ENCODE results near the gene FKBP1A. TPM values are rescaled to one million over a fixed set of nuclear protein-coding genes. Genes with fewer than 3 reads are reported as not detected.

FKBP1A gene
- polyA plus RNA-seq (ENCODE audit: insufficient read length in 4 of 4): 100 to 1,000 TPM; 320 to 413 (median 378) TPM

GRCh38 chr20:1392693-1393506, at the start of gene FKBP1A:
TSS of gene FKBP1A (minus strand) at chr20:1393054. CDS start at chr20:1392998, 56 bp downstream.
- peak; percentile 84 to 87 (median 85) for DNase-seq (ENCODE audit: low read depth in 4 of 4, low spot score in 3 of 4)

DNA sequence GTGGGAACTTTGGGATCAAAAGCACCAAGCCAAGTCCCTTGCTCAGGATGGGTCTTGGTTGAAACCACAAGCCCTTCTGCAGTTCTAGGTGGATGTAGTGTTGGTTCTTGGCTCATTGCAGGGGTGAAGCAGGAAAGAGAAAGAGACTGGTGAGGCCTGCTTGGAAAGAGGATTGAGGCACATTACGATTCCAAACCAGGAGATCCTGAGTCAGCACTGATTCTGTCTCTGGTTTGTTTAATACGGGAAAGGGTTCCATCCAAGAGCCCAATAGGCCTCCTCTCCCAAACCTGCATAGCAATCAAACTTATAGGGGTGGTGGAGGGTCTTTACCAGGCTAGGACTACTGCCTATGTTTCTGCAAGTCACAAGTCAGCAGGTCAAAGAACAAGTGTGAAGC, 49.5 kb upstream of the FKBP1A start:
- DNase-seq (ENCODE audit: low read depth in 4 of 4, low spot score in 3 of 4): no peak

DNA sequence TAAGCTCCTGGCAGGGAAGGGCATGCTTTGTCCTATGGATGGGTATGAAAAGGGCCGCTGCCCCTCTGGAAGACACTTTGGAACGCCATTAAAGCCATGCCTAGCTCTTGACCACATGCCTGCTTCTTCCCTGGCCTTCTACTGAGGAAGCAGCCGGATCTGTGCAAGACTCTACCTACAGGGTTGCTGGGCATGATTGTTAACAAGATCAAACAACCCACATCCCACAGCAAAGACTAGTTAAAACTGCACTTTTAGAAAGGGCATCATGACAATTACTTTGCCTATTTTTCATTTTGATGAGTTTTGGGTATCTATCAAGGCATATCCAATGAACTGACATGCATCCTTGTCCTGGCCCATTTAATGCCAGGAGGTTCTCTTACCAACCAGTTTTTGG, 48.3 kb upstream of the FKBP1A start:
- no peak for DNase-seq (ENCODE audit: low read depth in 4 of 4, low spot score in 3 of 4)

GRCh38 chr20:1440024-1440423, 47.2 kb upstream of the FKBP1A start:
- DNase-seq (ENCODE audit: low read depth in 4 of 4, low spot score in 3 of 4): no peak

- no peak for DNase-seq (ENCODE audit: low read depth in 4 of 4, low spot score in 3 of 4)
Observed at GRCh38 chr20:1438361-1438760, 45.5 kb upstream of the FKBP1A start.

DNA sequence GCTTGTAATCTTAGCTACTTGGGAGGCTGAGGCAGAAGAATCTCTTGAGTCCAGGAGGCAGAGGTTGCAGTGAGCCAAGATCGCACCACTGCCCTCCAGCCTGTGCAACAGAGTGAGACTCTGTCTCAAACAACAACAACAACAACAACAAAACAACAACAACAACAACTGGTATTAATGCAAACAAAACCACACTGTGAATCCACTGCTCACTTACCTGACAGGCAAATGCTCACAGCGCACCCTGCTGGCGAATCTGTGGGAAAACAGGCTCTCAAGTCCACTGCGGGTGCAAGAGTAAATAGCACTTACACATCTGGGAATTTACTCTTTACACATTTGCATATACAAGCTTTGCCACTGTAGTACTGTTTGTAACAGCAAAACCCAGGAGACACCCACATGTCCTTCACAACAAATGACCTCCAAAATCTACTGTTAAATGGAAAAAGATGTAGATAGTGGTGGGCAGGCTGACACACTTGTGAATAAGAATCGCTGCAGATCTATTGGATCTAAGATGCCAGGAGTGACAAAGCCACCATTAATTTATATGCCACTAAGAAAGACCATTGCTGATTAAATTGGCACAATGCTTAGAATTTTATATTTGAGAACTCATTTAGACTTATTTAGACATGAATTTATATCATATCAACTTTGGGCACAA, 44.5 kb upstream of the FKBP1A start:
- DNase-seq (ENCODE audit: low read depth in 4 of 4, low spot score in 3 of 4): peak in 3 of 4 donors; percentile 39 to 57 (median 41)

- DNase-seq (ENCODE audit: low read depth in 4 of 4, low spot score in 3 of 4): no peak
Observed at GRCh38 chr20:1436263-1436662, 43.4 kb upstream of the FKBP1A start.

GRCh38 chr20:1435337-1435699, 42.5 kb upstream of the FKBP1A start:
- DNase-seq (ENCODE audit: low read depth in 4 of 4, low spot score in 3 of 4): no peak

- DNase-seq (ENCODE audit: low read depth in 4 of 4, low spot score in 3 of 4): no peak
Observed at GRCh38 chr20:1434571-1435336, 41.9 kb upstream of the FKBP1A start.

GRCh38 chr20:1431158-1431557, 38.3 kb upstream of the FKBP1A start:
- DNase-seq (ENCODE audit: low read depth in 4 of 4, low spot score in 3 of 4): no peak

DNA sequence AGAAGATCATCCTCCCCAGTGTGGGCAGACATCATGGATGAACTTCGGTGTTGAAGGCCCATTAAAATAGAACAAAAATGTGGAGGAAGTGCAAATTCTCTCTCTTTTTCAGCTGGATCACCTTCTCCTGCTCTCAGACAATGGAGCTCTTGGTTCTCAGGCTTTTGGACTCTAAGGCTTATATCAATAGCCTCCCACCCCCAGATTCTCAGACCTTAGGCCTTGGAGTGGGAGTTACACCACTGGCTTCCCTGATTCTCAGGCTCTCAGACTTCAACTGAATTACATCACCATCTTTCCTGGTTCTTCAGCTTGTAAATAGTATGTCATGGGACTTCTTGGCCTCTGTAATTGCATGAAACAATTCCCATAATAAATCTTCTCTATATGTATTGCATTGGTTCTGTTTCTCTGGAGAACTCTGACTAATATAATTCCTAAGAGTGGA, 37.2 kb upstream of the FKBP1A start:
- DNase-seq (ENCODE audit: low read depth in 4 of 4, low spot score in 3 of 4): no peak

DNA sequence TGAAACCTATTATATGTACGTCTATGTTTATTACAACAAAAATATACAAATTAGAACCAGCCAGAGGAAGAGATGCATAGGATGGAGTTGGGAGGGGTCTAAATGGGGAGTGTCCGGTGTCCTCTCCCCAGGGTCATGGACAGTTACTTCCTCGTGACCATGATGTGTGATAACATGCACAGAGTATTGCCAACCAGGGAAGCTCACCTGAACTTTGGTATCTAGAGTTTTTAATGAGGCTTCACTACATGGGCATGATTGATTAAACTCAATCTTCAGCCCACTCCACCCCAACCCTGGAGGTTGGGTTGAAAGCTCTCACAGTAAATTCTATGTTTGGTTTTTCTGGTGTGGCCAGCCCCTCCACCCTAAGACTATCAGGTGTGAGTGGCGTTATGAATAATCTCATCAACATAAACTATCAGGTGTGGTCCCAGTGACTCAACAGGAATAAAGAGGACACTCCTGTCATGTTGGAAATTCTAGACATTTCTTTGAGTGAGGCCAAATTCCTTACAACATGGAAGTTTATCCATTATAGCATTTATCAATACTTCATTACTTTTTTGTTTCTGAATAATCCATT, 36.4 kb upstream of the FKBP1A start:
- DNase-seq (ENCODE audit: low read depth in 4 of 4, low spot score in 3 of 4): no peak

DNA sequence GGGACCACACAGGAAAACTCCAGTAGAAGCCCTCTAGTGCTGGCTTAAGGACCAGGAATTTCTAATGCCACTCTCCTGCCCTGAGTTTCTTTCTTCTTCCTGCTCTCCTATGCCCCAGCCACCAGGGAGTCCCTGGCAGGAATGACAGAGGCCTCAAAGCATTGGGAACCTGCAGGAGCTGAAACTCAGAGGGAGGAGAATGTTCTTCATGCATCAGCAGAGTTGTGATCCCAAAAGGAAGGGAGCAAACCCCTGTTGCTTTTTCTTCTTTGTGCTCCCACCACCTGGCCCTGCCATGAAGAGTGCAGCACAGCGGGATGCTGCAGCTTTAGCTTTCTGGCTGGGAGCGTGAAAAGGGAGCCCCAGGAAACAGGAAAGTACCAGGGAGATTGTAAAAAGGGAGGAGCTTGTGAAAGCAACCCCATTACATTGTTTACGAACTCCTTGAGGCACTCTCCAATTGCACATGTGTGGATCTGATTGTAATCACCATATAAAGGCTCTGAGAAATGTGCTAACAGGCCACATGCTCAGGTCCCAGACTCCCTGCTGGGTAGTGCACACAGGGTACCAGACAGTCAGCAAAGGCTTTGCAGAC, 34.7 kb upstream of the FKBP1A start:
- no peak for DNase-seq (ENCODE audit: low read depth in 4 of 4, low spot score in 3 of 4)

GRCh38 chr20:1426231-1426849, 33.5 kb upstream of the FKBP1A start:
- no peak for DNase-seq (ENCODE audit: low read depth in 4 of 4, low spot score in 3 of 4)

- DNase-seq (ENCODE audit: low read depth in 4 of 4, low spot score in 3 of 4): no peak
Observed at GRCh38 chr20:1424336-1424735, 31.5 kb upstream of the FKBP1A start.

DNA sequence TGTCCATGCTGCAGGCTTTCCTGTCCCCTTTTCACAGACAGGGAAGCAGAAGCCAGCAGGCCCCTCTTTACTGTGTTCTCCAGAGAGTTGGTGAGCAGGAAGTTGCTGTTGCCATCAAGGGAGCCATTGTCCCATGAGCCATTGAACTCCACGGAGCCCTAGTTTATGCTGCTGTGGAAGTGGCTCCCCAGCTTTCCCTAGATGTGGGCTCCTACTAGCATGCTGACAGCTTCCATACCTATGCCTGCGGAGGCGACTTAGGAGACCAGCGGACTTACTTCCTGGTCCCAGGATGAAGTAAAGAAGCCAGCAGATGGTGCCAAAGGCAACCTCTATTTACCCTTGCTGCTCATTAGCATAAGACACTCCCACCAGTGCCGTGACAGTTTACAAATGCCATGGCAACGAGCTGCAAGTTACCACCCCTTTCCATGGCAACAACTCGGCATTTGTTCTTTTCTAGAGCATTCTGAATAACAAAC, 30.8 kb upstream of the FKBP1A start:
- DNase-seq (ENCODE audit: low read depth in 4 of 4, low spot score in 3 of 4): peak in 1 of 4 donors; percentile 31

DNA sequence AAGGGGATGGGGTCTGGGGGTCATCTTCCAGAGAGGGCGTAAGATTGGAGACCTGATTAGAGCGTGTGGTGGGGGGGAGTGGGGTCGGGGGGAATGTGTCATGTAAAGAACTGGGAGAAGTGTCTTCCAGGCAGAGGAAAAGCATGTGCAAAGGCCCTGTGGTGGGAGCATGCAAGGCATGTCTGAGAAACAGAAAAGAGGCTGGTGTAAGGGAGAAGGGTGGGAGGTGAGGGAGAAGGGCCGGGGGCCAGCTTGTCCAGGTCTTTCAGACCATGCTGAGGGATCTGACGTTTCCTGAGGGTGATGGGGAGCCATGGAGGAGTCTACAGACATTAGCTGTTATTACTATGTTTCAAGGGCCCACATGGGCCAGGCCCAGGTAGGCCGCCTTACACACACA, 30.4 kb upstream of the FKBP1A start:
- DNase-seq (ENCODE audit: low read depth in 4 of 4, low spot score in 3 of 4): no peak

GRCh38 chr20:1422753-1423152, 29.9 kb upstream of the FKBP1A start:
- DNase-seq (ENCODE audit: low read depth in 4 of 4, low spot score in 3 of 4): no peak

DNA sequence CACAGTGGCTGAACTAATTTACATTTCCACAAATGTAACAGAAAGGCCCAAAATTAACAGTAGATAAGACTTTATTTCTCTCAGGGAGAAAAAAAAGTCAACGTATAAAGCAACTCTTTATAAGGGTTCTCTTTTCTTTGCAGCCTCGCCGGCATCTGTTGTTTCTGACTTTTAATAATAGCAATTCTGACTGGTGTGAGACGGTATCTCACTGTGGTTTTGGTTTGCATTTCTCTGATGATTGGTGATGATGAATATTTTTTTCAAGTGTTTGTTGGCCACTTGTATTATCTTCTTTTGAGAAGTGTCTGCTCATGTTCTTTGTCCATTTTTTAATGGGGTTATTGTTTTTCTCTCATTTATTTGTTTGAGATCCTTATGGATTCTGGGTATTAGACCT, 27.2 kb upstream of the FKBP1A start:
- DNase-seq (ENCODE audit: low read depth in 4 of 4, low spot score in 3 of 4): no peak

DNA sequence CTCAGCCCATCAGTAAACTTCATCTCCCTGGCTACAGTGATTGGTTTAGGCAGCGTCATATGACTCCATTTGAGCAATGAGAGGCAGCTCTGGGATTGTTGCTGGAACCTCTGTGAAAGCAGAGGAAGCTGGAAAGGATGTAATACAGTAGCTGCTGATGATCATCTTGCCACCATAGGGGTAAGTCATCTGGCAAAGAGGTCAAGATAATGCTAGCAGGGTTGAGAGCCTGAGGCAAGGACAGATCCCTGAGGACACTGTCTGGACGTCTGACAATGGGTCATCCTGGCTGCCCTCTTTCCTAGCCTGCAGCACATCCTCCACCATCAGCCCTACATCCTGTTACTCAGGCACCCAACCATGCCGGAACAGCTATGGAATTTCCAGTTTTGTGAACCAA, 25.5 kb upstream of the FKBP1A start:
- DNase-seq (ENCODE audit: low read depth in 4 of 4, low spot score in 3 of 4): no peak

All from left renal pelvis (tissue), 4 donors.